GM19023 (cell line): ENCODE measurements around the gene MYO1D.

ENCODE experiments used
- ATAC-seq: cut with Tn5 transposase; IDR thresholded peaks from one replicate; pipeline ENCODE4 v1.9.1; 2021; ENCODE audit warnings: mild to moderate bottlenecking, moderate library complexity; ENCODE audit not compliant: unreplicated experiment

Gene MYO1D

DNA sequence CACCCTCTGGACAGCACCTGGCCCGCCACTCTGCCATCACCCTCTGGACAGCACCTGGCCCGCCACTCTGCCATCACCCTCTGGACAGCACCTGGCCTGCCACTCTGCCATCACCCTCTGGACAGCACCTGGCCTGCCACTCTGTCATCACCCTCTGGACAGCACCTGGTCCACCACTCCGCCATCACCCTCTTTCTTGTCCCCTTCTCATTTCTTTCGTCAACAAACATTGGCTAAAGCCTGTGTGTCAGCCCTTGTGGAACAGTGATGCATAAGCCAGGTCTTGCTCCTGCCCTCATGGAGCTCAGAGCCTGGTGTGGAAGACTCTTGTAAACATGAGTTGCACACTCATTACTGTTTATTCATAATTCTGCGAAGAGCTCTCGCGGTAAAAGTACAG lies 358.9 kb downstream of the MYO1D start:
- no peak for ATAC-seq

DNA sequence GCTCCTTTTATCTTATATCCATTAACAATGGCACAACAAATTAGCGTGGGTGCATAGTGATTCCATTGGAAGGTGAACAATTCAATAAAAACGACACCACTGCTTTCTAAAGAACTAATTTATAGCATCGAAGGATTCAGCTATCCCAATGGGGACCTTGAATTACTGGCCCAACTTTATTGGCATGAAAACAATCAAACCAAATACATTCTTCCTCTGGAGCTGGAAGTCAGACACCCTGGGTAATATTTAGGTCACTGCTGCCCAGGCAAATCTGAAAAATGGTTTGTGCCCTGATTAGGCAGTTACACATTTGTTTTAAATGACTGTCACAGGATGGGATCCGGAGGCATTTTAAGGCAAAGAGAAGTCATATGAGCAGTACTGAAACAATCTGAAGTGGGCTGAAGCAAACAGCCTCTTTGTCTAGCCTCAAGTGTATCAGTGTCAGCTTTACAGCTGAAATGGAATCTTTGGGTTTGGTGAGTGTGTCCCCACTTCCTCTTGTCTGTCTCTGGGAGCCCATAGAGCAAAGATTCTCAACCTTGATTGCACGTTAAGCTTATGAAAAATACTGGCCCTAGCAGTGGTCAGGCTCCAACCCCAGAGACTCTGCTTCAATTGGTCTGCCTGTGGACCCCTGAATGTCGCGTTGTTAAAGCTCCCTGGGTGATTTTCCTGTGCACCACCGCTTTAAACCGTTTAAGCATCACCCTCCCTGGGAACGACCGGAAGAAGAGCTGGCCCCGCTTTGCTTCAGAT lies 359.8 kb downstream of the MYO1D start:
- ATAC-seq = no peak

DNA sequence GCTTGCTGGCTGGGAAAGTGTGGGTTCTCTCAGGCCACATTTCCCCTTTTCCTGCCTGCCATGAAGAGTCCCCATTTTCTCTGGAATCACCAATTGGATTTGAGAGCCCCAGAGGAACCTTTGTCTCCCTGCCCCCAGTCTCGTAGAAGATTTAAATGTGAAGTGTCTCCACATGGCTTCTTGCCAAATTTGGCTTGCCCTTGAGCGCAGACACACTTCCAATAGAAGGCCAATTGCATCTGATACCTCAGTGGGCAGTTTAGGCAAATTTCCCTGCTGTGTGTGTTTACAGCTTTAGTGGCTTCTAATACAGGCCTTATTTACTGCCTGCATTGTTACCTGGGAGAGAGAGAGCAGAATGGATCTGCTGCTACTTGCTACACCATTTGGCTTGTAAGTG lies 360.5 kb downstream of the MYO1D start:
- ATAC-seq = no peak

DNA sequence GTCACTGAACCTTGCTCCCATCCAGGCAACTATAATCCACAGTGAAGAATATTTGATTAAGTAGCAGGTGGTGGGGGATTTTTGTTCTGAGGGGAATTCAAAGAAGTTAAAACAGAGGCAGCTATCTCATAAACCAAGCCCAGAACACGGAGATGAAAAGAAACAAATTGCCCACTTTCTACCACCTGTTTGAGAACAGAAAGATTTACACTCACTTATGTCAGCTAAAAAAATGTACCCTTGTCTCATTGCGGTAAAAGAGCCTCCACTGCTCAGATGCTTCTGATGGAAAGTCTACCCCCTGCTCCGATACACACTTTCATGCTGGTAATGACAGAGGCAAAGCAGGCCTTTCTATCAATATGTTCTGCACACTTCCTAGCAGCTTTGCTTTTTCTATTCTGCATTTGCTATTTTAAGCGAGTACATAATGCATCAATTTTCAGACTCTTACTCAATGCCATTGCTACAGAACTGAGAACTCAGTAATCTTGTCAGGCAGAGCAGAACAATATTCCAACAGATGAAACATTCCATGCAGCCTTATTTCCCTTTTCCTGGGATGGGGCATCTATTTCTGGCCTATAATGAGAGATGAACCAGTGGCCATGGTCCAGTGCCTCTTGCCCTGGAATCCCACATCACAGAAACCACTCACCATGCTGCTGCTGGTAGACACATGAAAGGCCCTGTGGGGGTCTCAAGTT lies 361.1 kb downstream of the MYO1D start:
- ATAC-seq = peak; percentile 49

DNA sequence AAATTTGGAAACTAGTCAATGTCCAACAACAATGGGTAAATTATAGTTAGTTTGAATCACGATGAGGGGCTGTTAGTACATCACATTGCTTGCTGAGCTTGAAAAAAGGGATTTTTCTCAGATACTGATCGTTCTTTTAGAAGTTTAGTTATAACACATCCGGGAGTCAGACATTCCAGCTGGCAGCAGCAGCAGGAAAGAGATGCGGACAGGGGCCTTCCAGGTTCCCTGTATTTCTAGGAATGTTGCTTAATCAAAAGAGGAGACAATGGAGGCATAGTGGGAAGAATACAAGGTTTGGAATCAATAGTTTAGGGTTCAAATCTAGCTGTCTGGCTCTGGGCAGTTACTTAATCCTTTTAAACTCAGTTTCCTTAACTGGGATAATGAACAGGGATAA lies 362.3 kb downstream of the MYO1D start:
- ATAC-seq = no peak

DNA sequence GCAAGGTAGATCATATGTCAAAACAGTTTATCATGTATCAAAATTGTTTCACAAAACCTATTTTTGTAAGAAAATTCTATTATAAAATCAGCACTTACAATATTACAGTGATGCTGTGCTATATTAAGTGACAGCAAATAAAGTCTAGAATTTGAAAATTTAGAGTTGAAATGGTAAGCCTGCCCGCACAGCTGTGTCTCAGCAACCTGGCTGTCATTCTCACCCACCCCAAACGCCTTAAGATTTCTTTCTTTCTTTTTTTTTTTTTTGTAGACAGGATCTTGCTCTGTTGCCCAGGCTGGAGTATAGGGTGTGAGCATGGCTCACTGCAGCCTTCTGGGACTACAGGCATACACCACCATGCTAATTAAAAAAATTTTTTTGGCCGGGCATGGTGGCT lies 363.3 kb downstream of the MYO1D start:
- ATAC-seq = no peak

DNA sequence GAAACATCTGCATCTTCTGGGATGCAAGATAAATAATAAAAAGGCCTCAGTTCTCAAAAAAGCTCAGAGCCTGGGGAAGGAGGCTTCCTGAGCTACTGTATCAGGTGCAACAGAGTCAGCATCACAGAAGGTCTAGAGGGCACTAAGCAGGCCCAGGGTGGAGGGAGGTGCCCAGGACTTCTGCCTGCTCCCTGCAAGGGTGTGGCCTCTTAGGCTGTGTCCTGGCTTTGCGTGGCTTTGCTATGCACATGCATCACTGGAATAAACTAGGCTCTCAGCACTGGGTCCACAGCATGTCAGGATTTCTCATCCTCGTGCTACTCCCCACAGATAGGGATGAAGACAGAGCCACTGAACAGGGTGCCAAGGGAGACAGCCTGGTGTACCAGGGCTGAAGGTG lies 364.6 kb downstream of the MYO1D start:
- no peak for ATAC-seq

DNA sequence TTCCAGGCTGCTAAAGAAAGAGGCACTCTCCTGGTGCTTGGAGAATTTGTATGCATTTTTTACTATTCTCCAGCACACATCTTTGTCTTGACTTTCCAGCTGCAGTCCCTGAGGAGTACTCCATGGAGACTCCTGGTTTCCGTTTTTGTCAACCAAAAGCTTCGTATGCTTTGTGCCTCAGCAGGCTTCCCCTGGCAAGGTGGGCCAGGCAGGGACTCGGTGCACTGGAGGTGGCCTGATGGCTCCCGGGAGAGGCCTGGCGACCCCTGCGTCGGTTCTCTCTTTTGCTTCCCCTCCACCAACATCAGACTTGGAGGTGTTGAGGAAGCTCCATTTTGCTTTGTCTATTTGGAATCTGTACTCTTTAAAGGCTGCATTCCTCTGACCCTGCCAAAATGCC lies 366.5 kb downstream of the MYO1D start:
- ATAC-seq = no peak

DNA sequence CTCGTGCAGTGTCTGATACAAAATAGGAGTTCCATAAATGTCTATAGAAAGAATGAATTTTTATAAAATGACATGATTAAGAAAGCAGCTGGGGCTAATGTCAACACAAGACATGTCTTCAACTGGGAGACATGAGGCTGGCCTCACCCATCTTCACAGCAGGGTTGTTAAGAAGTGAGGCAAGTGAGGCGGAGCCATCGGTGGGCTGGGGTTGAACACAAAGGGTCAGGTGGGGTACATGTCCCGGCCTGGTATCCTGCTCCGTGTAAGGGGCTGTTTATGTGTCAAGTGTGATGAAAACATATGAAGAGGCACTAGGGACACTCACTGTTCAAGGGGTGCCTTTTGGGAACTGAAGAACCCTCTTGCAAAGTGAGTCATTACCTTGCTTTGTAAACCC lies 368.0 kb downstream of the MYO1D start:
- no peak for ATAC-seq

DNA sequence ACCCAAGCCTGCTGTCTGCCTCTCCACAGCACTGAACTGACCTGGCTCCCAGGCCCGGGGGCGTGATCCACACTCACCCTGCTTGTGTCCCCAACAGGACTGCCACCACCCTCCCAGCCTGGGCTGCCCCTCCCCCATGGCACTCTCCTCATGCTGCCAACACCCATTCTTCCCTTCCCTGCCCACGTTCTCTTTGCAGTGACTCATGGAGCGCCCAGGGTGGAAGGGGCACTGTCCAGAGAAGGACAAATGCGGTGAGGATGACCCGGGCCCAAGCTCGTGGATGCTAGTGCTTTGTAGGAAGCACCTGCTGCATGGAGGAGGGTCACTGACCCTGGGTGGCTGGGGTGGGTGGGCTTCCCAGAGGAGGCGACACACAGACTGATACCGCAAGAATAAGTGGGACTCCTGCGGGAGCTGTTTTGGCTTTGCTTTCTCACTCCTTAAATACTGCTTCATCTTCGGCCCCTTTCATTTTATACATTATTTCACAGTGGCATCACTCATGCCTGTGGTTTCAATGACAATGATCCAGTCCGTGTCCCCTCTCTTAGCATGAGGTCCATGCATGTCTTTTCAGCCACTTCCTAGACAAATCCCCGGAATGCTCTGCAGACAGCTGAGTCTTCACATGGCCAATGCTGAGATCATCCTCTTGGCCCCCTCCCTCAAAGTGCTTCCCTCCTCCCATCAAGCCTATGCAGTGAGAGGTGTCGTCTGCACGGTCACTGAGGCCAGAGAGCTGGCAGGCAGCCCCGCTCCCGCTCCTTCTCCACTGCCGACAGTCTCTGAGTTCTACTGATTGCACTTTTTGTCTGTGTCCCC lies 372.5 kb downstream of the MYO1D start:
- ATAC-seq = no peak

DNA sequence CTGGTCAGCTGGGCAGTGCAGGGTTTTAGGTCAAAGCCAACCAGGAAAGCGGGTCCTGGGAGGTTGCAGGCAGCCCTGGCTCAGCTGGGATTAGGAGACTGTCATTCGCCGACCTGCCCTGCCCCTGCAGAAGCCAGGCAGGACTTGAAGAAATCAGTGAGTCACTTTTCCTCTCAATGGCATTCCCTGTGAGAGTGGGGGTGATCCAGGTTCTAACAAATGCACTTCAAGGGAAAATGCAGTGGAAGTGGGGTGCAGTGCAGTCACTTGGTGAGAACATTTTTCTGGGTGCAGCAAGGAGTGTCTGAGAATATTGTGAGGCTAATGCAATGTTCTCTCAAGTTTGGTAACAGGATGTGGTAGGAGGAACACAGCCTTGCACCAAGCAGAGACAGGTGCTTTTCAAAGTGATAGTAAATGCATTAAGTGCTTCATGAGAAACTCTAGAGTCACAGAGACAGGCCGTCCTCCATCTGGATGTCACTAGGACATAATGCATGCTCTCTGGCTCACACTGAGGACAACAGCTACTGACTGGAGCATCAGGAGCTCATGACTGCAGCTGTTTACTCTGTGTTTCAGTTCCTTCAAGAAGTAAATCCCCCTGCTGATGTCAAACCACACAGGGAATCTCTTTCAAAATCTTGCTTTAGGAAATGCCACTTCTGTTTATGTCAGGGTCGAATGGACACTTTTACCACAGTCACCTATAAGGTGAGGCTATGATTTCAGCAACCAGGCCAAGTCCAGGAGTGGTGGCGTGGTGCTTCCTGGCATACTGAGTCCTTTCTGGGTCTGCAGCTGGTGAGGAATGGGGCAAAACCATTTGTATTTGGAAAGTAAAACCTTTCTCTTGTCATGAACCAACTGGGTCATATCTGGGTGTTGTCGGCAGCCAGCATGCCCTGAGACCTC lies 373.4 kb downstream of the MYO1D start:
- peak; percentile 87 for ATAC-seq

DNA sequence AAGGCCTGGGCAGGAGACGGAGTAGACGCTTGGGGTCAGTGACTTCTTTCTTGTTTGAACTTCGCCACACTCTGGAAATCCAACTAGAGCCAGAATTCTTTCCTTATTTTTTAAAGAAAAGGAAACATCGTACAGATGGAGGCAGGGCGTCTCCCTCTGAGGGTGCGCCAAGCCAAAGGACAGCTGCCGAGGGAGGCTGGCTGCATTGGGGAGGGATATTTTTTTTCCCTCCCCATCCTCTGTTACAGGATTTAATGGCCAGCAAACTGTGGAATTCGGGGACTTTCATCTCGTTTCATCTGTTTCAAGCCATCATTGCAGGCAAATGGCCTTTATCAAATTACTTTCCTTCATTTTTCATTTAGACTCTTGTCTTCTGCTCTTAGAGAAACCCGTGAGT lies 374.2 kb downstream of the MYO1D start:
- no peak for ATAC-seq

DNA sequence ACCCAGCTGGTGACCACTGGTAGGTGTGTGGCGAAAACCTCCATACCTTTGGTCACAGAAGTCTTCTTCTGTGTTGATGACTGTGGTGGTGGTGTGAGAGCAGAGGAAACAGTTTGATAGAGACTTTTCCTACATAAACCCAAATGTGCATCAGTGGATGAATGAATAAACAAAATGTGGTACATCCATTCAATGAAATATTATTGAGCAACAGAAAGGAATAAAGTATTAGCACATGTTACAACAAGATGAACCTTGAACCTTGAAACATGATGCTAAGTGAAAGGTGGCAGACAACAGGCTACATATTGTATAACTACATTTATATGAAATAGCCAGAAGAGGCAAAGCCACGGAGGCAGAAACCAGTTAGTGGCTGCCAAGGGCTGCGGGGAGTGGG lies 374.9 kb downstream of the MYO1D start:
- ATAC-seq = no peak

DNA sequence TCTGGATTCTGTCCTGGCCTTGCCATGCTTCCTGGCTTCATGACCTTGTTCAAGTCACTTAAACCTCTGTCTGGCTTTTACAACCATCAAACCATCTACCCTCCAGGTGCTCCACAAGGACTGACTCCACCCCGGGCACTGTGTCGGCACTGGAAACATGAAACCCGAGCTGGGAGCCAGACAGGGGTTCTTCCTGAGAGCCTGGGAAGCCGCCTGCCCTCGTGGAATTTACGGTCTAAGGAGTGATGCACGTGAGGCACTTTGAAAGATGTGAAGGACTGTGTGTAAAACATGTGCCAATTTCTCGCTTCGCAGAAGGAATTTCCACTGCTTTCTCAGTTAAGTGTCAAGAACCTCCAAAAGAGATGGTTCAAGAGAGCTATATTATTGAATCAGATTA lies 378.5 kb downstream of the MYO1D start:
- no peak for ATAC-seq

DNA sequence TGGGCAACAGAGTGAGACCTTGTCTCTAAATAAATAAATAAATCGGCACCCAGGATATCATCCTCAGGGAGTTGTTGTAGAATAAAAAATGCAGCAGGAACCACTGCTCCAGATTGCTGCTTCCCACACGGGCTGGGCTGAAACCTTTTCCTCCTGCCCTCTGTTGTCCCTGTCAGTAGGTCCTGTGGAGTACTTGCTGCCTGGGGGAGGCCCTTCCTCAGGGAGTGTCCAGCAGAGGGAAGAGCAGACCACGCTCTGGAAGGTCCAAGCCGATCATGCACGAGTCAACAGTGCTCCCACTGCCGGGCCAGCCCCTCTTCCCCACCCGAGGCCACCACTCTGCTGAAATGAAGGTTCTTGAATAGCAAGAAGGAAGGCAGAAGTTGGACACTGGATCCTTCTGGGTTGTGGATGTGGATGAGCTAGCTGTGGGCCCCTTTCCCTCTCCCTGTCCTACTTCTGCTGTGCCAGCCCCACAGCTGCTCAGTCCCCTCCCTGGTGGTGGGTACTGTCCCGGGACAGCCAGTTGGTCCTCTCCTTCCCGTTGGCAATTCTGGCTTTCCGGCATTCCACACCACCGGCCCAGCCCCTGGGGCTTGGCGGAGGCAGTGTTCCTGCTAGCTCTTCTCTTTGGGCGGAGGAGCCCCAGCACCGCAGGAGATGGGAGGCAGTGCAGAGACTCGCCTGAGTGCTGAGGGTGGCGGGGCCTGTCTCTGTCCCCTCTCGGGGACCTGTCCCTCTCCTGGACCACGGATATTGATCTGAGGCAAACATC lies 379.3 kb downstream of the MYO1D start:
- ATAC-seq = no peak

DNA sequence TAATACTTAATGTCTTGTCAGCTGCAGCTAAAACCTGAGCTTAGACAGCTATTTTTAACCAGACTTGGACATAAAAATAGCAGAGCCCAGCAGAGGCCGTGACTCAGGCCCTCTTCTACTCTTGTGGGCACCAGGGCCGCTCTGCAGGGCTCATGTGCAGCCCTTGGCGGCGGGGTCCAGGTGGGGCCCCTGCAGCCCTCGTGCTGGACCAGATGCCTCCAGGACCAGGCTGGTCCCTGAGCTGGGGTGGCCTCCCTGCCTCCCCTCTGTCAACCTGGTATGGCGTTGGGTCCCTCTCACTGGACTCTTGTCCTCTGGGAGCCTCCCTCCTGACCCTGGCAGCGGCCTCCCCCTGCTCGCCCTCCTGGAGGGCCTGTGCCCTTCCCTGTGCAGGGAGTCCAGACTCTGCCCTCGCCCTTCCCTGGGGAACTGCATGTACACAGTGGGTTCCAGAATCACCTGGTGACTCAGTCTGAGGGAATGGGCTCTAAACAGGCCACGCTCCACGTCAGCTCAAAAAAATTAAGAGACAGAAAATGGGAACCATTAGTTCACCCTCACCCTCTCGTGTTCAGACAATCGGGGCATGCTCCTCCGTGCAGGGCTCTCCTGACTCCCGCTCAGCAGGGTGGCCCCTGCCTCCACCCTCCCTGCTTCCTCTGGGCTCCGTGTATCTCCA lies 380.4 kb downstream of the MYO1D start:
- no peak for ATAC-seq

DNA sequence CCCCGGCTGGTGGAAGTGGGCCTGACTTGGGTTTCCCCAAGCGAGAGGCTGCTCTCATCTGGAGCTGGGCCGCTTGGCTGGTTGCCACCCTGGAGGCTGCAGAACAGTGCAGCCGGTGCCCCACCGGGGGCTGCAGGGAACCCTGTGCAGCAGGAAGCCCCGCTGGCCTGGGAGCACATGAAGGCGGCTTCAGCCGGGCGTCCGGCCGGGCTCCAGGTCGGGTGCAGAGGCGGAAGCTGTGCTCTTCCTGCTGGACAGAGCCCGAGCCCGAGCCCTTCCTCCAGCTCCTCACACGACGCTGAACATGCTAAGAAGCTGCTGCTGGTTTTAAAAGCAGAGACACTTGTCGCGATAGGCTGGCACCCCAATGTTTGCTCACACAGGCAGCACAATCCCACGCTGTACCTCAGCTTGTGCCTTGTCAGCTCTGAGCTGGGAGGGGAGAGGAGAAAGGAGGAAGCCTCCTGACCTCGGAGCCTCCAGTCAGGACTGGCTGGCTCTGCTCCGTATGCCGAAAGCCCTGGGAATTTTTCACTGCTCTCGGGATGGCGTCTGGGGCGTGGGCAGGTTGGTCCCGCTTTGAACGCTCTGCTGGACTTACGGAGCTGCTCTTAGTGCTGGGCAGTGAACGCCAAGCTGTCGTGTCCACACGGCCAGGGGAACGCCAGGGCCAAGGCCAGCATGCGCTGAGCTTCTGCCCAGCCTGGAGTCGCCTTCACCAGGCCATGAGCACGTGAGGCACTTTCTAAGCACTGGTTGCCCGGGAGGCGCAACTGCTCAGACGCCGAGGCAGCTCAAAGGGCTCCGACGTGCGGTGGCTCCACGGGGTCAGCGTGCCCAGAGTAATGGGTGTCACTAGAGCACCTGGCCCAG lies 381.3 kb downstream of the MYO1D start:
- no peak for ATAC-seq

DNA sequence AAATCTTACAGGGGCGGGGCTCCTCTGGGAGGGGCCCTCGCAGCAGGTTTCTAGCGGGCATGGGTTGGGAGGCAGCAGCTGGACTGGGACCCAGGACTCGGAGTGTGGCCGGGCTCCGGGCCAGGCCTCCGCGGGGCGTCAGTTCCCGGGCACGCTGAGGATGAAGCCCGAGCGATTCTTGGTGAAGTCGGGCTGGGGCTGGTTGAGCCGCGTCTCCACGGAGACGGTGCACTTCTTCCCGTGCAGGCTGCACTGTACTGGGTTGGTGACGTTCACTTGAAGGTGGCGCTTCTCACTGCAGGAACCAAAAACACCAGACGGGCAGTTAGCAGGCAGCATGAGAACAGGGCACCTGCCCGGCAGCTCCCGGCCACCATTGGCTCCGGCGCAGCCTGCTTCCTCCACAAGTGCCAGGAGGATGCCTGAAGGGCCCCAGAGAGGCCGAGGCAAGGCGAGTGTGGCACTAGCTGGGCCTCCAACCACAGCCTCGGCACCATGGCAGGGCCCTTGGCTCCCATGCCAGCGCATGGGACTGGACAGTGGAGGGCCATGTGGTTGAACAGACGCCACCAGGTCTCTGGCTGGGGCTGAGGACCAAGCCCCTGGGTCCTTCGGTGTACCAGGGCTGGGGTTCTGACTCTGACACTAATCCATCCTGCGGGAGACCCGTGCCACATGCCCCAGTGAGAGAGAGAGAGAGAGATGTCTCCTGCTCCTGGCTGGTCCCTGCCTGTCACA lies 382.1 kb downstream of the MYO1D start:
- ATAC-seq = no peak
